HEK293 (cell line): ENCODE data around the gene JPH4.
"Not testable (repeated sequence)": the region's sequence is repeated elsewhere in the genome, so short reads cannot be mapped to it uniquely, and the experiment has no call there.

Experiments
- GLI4 ChIP-seq: fragments of 450-650 bp; formaldehyde crosslinking; IDR thresholded peaks from 2 replicates; pipeline ENCODE4 v1.5.1; 2016; ENCODE audit warnings: missing biosample characterization, missing genetic modification characterization
- MZF1 ChIP-seq: fragments of 450-650 bp; formaldehyde crosslinking; IDR thresholded peaks from 2 replicates; pipeline ENCODE4 v1.5.1; 2017; ENCODE audit warnings: missing biosample characterization, missing genetic modification characterization, borderline replicate concordance
- ZNF133 ChIP-seq: fragments of 450-650 bp; formaldehyde crosslinking; IDR thresholded peaks from 2 replicates; pipeline ENCODE4 v1.5.1; 2016; ENCODE audit warnings: missing biosample characterization, missing genetic modification characterization
- ZNF544 ChIP-seq: fragments of 450-650 bp; formaldehyde crosslinking; IDR thresholded peaks from 2 replicates; pipeline ENCODE4 v1.5.0; 2017; ENCODE audit warnings: missing biosample characterization, missing genetic modification characterization
- TF ChIP-seq, protein P1 (sequence below): fragments of 450-650 bp; formaldehyde crosslinking; IDR thresholded peaks from 2 replicates; pipeline ENCODE4 v1.5.1; 2016; ENCODE audit warnings: missing biosample characterization, missing genetic modification characterization
- TF ChIP-seq, protein P2 (sequence below): fragments of 450-650 bp; formaldehyde crosslinking; IDR thresholded peaks from 2 replicates; pipeline ENCODE4 v1.5.1; 2016; ENCODE audit warnings: missing biosample characterization, missing genetic modification characterization

DNA sequence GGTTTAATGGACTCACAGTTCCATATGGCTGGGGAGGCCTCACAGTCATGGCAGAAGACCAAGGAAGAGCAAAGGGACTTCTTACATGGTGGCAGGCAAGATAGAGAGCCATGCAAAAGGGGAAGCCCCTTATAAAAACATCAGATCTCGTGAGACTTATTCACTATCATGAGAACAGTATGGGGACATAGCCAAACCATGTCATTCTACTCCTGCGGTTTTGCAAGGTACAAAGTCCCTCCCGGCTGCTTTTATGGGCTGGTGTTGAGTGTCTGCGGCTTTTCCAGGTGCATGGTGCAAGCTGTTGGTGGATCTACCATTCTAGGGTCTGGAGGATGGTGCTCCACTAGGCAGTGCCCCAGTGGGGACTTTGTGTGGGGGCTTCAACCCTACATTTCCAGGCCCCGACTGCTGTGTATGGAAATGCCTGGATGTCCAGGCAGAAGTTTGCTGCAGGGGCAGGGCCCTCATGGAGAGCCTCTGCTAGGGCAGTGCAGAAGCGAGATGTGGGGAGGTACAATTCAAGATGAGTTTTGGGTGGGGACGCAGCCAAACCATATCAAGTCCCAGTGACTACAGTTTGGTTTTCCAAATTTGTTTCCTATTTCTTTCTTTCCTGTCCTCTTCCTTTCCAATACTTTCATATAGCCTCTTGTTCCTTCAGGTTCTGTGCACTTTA lies 31.0 kb upstream of the JPH4 start:
- not testable (repeated sequence) for TF ChIP-seq ZNF544 (tag by site-specific recombination); MZF1; ZNF133 (tag by site-specific recombination); GLI4
- TF ChIP-seq, protein P1, sequence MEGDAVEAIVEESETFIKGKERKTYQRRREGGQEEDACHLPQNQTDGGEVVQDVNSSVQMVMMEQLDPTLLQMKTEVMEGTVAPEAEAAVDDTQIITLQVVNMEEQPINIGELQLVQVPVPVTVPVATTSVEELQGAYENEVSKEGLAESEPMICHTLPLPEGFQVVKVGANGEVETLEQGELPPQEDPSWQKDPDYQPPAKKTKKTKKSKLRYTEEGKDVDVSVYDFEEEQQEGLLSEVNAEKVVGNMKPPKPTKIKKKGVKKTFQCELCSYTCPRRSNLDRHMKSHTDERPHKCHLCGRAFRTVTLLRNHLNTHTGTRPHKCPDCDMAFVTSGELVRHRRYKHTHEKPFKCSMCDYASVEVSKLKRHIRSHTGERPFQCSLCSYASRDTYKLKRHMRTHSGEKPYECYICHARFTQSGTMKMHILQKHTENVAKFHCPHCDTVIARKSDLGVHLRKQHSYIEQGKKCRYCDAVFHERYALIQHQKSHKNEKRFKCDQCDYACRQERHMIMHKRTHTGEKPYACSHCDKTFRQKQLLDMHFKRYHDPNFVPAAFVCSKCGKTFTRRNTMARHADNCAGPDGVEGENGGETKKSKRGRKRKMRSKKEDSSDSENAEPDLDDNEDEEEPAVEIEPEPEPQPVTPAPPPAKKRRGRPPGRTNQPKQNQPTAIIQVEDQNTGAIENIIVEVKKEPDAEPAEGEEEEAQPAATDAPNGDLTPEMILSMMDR = not testable (repeated sequence)
- TF ChIP-seq, protein P2, sequence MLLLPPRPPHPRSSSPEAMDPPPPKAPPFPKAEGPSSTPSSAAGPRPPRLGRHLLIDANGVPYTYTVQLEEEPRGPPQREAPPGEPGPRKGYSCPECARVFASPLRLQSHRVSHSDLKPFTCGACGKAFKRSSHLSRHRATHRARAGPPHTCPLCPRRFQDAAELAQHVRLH = not testable (repeated sequence)
